CD4-positive, alpha-beta T cell treated with Interferon gamma for 1 hour (primary cell): ENCODE results near the gene VPS9D1.

Experiments used
- DNase-seq: peaks from one replicate; pipeline ENCODE4 v3.0.0-alpha.2; 2020

Gene VPS9D1

GRCh38 chr16:89657442-89658220, 63.1 kb downstream of the VPS9D1 start, which contains the start of the genes CHMP1A and SPATA33:
CHMP1A (minus strand) TSS chr16:89657708; CDS start chr16:89657588, 120 bp downstream.
SPATA33 (plus strand) TSS chr16:89657836; CDS start chr16:89657912, 76 bp downstream.
- DNase-seq = peak; percentile 89
